Upper lobe of left lung (tissue), 6 donors: ENCODE results near the gene P2RY11. TPM values are rescaled to one million over a fixed set of nuclear protein-coding genes. Genes with fewer than 3 reads are reported as not detected.

Experiments used
- ATAC-seq, 2 donors: fragments of 200-7000 bp; cut with Tn5 transposase; one replicate each; pipeline ENCODE4 v1.9.1; 2022; ENCODE audit warnings: mild to moderate bottlenecking in 2 of 2, moderate library complexity in 2 of 2; ENCODE audit not compliant: low FRiP score in 2 of 2
- DNase-seq, 2 donors: peaks; one replicate each; pipeline ENCODE4 v3.0.0-alpha.2; 2019 to 2020
- H3K27ac ChIP-seq, 4 donors: fragments of 200-600 bp; sonication (generic); one replicate each; pipeline ENCODE4 v1.5.1; 2016 to 2019
- H3K27me3 ChIP-seq, 4 donors: fragments of 200-600 bp; sonication (generic); one replicate each; pipeline ENCODE4 v1.5.1; 2017 to 2019
- H3K36me3 ChIP-seq, 4 donors: fragments of 200-600 bp; sonication (generic); one replicate each; pipeline ENCODE4 v1.5.1; 2016 to 2019
- H3K4me1 ChIP-seq, 4 donors: fragments of 200-600 bp; sonication (generic); one replicate each; pipeline ENCODE4 v1.5.1; 2018 to 2019
- H3K4me3 ChIP-seq, 4 donors: fragments of 200-600 bp; sonication (generic); one replicate each; pipeline ENCODE4 v1.5.1; 2017 to 2019; ENCODE audit warnings: mild to moderate bottlenecking in 2 of 4, moderate library complexity in 1 of 4
- H3K9me3 ChIP-seq, 4 donors: fragments of 200-600 bp; sonication (generic); one replicate each; pipeline ENCODE4 v1.5.1; 2018 to 2019
- CTCF ChIP-seq, 6 experiments: fragments of 450-650 bp in 4 of 6; fragments of 200-600 bp in 2 of 6; sonication (generic) in 2 of 6; IDR thresholded peaks; one replicate each; pipeline ENCODE4 v1.5.1; 2016 to 2019; ENCODE audit warnings: antibody characterized with exemption in 6 of 6
- EP300 ChIP-seq, 4 donors: sonication (generic); formaldehyde crosslinking; IDR thresholded peaks; one replicate each; pipeline ENCODE4 v1.5.1; 2017; ENCODE audit warnings: antibody characterized with exemption in 4 of 4, control low read depth in 2 of 4
- POLR2A ChIP-seq, 4 donors: fragments of 450-650 bp; IDR thresholded peaks; one replicate each; pipeline ENCODE4 v1.5.1; 2016 to 2017; ENCODE audit warnings: antibody characterized with exemption in 4 of 4, mild to moderate bottlenecking in 2 of 4
- POLR2AphosphoS5 ChIP-seq, 2 donors: sonication (generic); formaldehyde crosslinking; IDR thresholded peaks; one replicate each; pipeline ENCODE4 v1.5.1; 2017; ENCODE audit warnings: antibody characterized with exemption in 2 of 2
- WGBS, 2 donors: methylation state at CpG; one replicate each; pipeline ENCODE4 v1.1.5; 2017 to 2018; 5-methylcytosine and 5-hydroxymethylcytosine counted together
- total RNA-seq, 6 donors: library from RNA; depleted of rRNA in 4 of 6; stranded (reverse); fragments of >200 nt in 4 of 6; gene quantifications; one replicate each; pipeline versions ENCODE4 v1.1.0 to v1.2.1, GENCODE V29; 2016 to 2021
- donor health status: DM: no; HTN: no; CAD: no; lungs with moderate emphysema.
- donor health status: DM: no; HTN: yes; CAD: no; lungs with severe emphysema.

Gene P2RY11
- total RNA-seq, 6 donors from 2014 or later, result 5.4 to 36.7 (median 15.3) TPM

- WGBS, 2 donors, result 77% methylated on average over 3 of the region's 3 CpGs
- no peaks in the 10 kb centered on the region for H3K27me3 ChIP-seq
- H3K4me1 ChIP-seq, result peaks cover 4 to 17% (median 8%) of the 10 kb centered on the region in 4 donors
- DNase-seq, result no peak
- ATAC-seq, result no peak
- no peak overlapping the region for H3K27ac ChIP-seq
- H3K4me3 ChIP-seq, result no peak overlapping the region
- H3K9me3 ChIP-seq, result no peaks in the 10 kb centered on the region
- H3K36me3 ChIP-seq, result peaks cover 0 to 8% (median 3%) of the 10 kb centered on the region in 4 donors
- TF ChIP-seq POLR2AphosphoS5 (IDR thresholded peaks at IDR 0.05) (no peak), POLR2A (IDR thresholded peaks at IDR 0.05) (no peak), EP300 (IDR thresholded peaks at IDR 0.05) (no peak), CTCF (IDR thresholded peaks at IDR 0.05) (no peak)
These were observed 26.7 kb upstream of the P2RY11 start for GRCh38 chr19:10084803-10085202.

- peaks cover 4 to 17% (median 8%) of the 10 kb centered on the region in 4 donors for H3K4me1 ChIP-seq
- TF ChIP-seq POLR2A (IDR thresholded peaks at IDR 0.05) (peak in 3 of 4 donors; percentile 31 to 73 (median 38)), EP300 (IDR thresholded peaks at IDR 0.05) (no peak), POLR2AphosphoS5 (IDR thresholded peaks at IDR 0.05) (peak; percentile 19 to 63), CTCF (IDR thresholded peaks at IDR 0.05) (peak in 2 of 6 experiments; percentile 24 to 35)
- no peaks in the 10 kb centered on the region for H3K9me3 ChIP-seq
- H3K27ac ChIP-seq, result peak within 1 kb of the TSS; percentile 85 to 93 (median 92)
- peaks cover 0 to 18% (median 9%) of the 10 kb centered on the region in 4 donors for H3K36me3 ChIP-seq
- ATAC-seq (peak; percentile 88 to 96), DNase-seq (peak; percentile 82 to 97)
- WGBS, 2 donors, result 17 to 28% methylated on average over 8 to 19 of the region's 81 CpGs
- H3K4me3 ChIP-seq, result peak within 1 kb of the TSS; percentile 91 to 100 (median 95)
- H3K27me3 ChIP-seq, result no peaks in the 10 kb centered on the region
These were observed 25.6 kb upstream of the P2RY11 start, which contains the start of gene SHFL for GRCh38 chr19:10085641-10086590. SHFL (plus strand) TSS chr19:10086317; CDS start chr19:10086428, 111 bp downstream.

GRCh38 chr19:10086591-10087192 is 24.8 kb upstream of the P2RY11 start:
- Histone ChIP-seq H3K9me3 (no peaks in the 10 kb centered on the region), H3K4me3 (peak overlapping the region; percentile 91 to 100 (median 95)), H3K27me3 (no peaks in the 10 kb centered on the region), H3K4me1 (peaks cover 4 to 17% (median 8%) of the 10 kb centered on the region in 4 donors), H3K27ac (peak overlapping the region; percentile 85 to 93 (median 92)), H3K36me3 (peaks cover 0 to 26% (median 15%) of the 10 kb centered on the region in 4 donors)
- WGBS, 2 donors, result 4 to 7% methylated on average over 8 to 38 of the region's 43 CpGs
- ATAC-seq (peak in 1 of 2 donors; percentile 38), DNase-seq (peak in 1 of 2 donors; percentile 88)
- TF ChIP-seq POLR2A (IDR thresholded peaks at IDR 0.05), result no peak

- Histone ChIP-seq H3K4me1 (peaks cover 4 to 17% (median 8%) of the 10 kb centered on the region in 4 donors), H3K27ac (peak overlapping the region in 3 of 4 donors; percentile 92 to 93 (median 93)), H3K9me3 (no peaks in the 10 kb centered on the region), H3K4me3 (peak overlapping the region in 3 of 4 donors; percentile 91 to 100 (median 91)), H3K36me3 (peaks cover 0 to 34% (median 21%) of the 10 kb centered on the region in 4 donors), H3K27me3 (no peaks in the 10 kb centered on the region)
- 91 to 93% methylated on average over 18 of the region's 18 CpGs for WGBS, 2 donors
- no peak for TF ChIP-seq EP300 (IDR thresholded peaks at IDR 0.05)
- TF ChIP-seq CTCF (IDR thresholded peaks at IDR 0.05), result no peak
- TF ChIP-seq POLR2AphosphoS5 (IDR thresholded peaks at IDR 0.05), result no peak
- TF ChIP-seq POLR2A (IDR thresholded peaks at IDR 0.05), result no peak
- ATAC-seq (no peak), DNase-seq (no peak)
These were observed 24.0 kb upstream of the P2RY11 start for GRCh38 chr19:10087296-10088061.
